IMR-90 (cell line): ENCODE results near the gene BFAR. TPM values are rescaled to one million over a fixed set of nuclear protein-coding genes. Genes with fewer than 3 reads are reported as not detected.

Experiments used
- ATAC-seq: fragments of 200-7000 bp; cut with Tn5 transposase; 2 replicates; pipeline ENCODE4 v1.9.1; 2020; ENCODE audit warnings: low read depth, mild to moderate bottlenecking, moderate library complexity
- BruUV-seq: library from RNA; stranded (reverse); fragments of 400-500 nt; replicated peaks from 2 replicates; lab custom pipeline; 2021; lab: Mats Ljungman, UMichigan
- CTCF ChIA-PET: fragments of 300-600 bp; formaldehyde crosslinking; extraction: SDS; loops from one replicate; lab custom pipeline; 2021; ENCODE audit warnings: antibody characterized with exemption; lab: Yijun Ruan, JAX
- POLR2A ChIA-PET: fragments of 300-600 bp; sonication (Branson Sonifier 250); formaldehyde crosslinking; loops from one replicate; lab custom pipeline; 2022; ENCODE audit warnings: antibody characterized with exemption; ENCODE audit not compliant: unreplicated experiment; lab: Charles Lee
- DNase-seq: peaks from one replicate; pipeline ENCODE4 v3.0.0; 2013
- H2AFZ ChIP-seq: replicated peaks from 2 replicates; pipeline ENCODE3; 2013; ENCODE audit warnings: low read length, mild to moderate bottlenecking; ENCODE audit not compliant: poor library complexity
- H2AK5ac ChIP-seq: 2 replicates; pipeline ENCODE4 v1.6.1; 2013; ENCODE audit warnings: low read depth, low read length, inconsistent platforms
- H2AK9ac ChIP-seq: replicated peaks from 2 replicates; pipeline ENCODE3; 2013; ENCODE audit warnings: mild to moderate bottlenecking, low read depth, low read length, moderate library complexity; ENCODE audit not compliant: poor library complexity
- H2BK120ac ChIP-seq: 2 replicates; pipeline ENCODE4 v1.6.1; 2013; ENCODE audit warnings: low read depth, low read length, inconsistent platforms
- H2BK15ac ChIP-seq: 3 replicates; pipeline ENCODE4 v1.6.1; 2013; ENCODE audit warnings: low read depth, low read length, inconsistent platforms
- H2BK20ac ChIP-seq: 2 replicates; pipeline ENCODE4 v1.6.1; 2013; ENCODE audit warnings: low read depth, mild to moderate bottlenecking, inconsistent platforms, low read length, moderate library complexity
- H2BK5ac ChIP-seq: 2 replicates; pipeline ENCODE4 v1.6.1; 2013; ENCODE audit warnings: mild to moderate bottlenecking, low read depth, low read length, inconsistent platforms; ENCODE audit not compliant: poor library complexity, severe bottlenecking
- H3K14ac ChIP-seq: replicated peaks from 2 replicates; pipeline ENCODE4 v1.6.1; 2013; ENCODE audit warnings: low read depth, low read length, inconsistent platforms
- H3K18ac ChIP-seq: 2 replicates; pipeline ENCODE4 v1.6.1; 2013; ENCODE audit warnings: low read depth, low read length, control low read depth
- H3K23ac ChIP-seq: 2 replicates; pipeline ENCODE4 v1.6.1; 2013; ENCODE audit warnings: low read depth, low read length, inconsistent platforms
- H3K27ac ChIP-seq: 2 replicates; pipeline ENCODE4 v1.5.1; 2013; ENCODE audit warnings: mild to moderate bottlenecking, control low read depth, low read length; ENCODE audit not compliant: insufficient read depth
- H3K27me3 ChIP-seq: 2 replicates; pipeline ENCODE4 v1.6.1; 2013; ENCODE audit warnings: low read length; ENCODE audit not compliant: control insufficient read depth, insufficient read depth
- H3K36me3 ChIP-seq: 2 replicates; pipeline ENCODE4 v1.6.1; 2013; ENCODE audit warnings: low read length, mixed read lengths; ENCODE audit not compliant: control insufficient read depth, insufficient read depth
- H3K4ac ChIP-seq: 2 replicates; pipeline ENCODE4 v1.6.1; 2013; ENCODE audit warnings: low read depth, low read length, inconsistent platforms
- H3K4me1 ChIP-seq: 2 replicates; pipeline ENCODE4 v1.6.1; 2013; ENCODE audit warnings: low read length, mixed read lengths; ENCODE audit not compliant: control insufficient read depth, insufficient read depth
- H3K4me2 ChIP-seq: 2 replicates; pipeline ENCODE4 v1.6.1; 2013; ENCODE audit warnings: low read depth, mild to moderate bottlenecking, control low read depth, low read length, moderate library complexity
- H3K4me3 ChIP-seq: 2 replicates; pipeline ENCODE4 v1.5.1; 2013; ENCODE audit warnings: low read depth, mild to moderate bottlenecking, control low read depth, low read length, moderate library complexity; ENCODE audit not compliant: insufficient read depth
- H3K56ac ChIP-seq: 2 replicates; pipeline ENCODE4 v1.6.1; 2013; ENCODE audit warnings: low read length, inconsistent platforms; ENCODE audit not compliant: insufficient read depth; ENCODE audit errors: extremely low read depth
- H3K79me1 ChIP-seq, 2 experiments: 2 replicates each; pipeline ENCODE4 v1.6.1; 2013; ENCODE audit warnings: low read length in 2 of 2, inconsistent platforms in 1 of 2, low read depth in 1 of 2
- H3K9ac ChIP-seq: 2 replicates; pipeline ENCODE4 v1.6.1; 2013; ENCODE audit warnings: low read depth, low read length, control low read depth
- H3K9me1 ChIP-seq: 2 replicates; pipeline ENCODE4 v1.6.1; 2013; ENCODE audit warnings: low read length, inconsistent platforms; ENCODE audit not compliant: insufficient read depth
- H3K9me3 ChIP-seq: 2 replicates; pipeline ENCODE4 v1.6.1; 2013; ENCODE audit warnings: low read length; ENCODE audit not compliant: control insufficient read depth, insufficient read depth
- H4K20me1 ChIP-seq: 2 replicates; pipeline ENCODE4 v1.6.1; 2013; ENCODE audit warnings: low read length, inconsistent platforms; ENCODE audit not compliant: insufficient read depth
- H4K5ac ChIP-seq: 2 replicates; pipeline ENCODE4 v1.6.1; 2013; ENCODE audit warnings: mild to moderate bottlenecking, low read depth, low read length, control low read depth
- H4K8ac ChIP-seq, 2 experiments: 2 replicates each; pipeline ENCODE4 v1.6.1; 2013; ENCODE audit warnings: low read depth in 2 of 2, low read length in 2 of 2, control low read depth in 1 of 2, inconsistent platforms in 1 of 2
- H4K91ac ChIP-seq: 2 replicates; pipeline ENCODE4 v1.6.1; 2013; ENCODE audit warnings: low read depth, low read length, inconsistent platforms; ENCODE audit not compliant: insufficient read depth
- CEBPB ChIP-seq: IDR thresholded peaks from 2 replicates; pipeline ENCODE4 v1.6.1; 2012; ENCODE audit warnings: low read depth, low read length, improper control_type of control experiment
- MAZ ChIP-seq: IDR thresholded peaks from 2 replicates; pipeline ENCODE4 v1.6.1; 2012; ENCODE audit warnings: low read depth, mild to moderate bottlenecking, low read length, improper control_type of control experiment, moderate library complexity, borderline replicate concordance
- WGBS, 2 experiments: methylation state at CpG; one replicate each; pipeline versions ENCODE4 v1.1.5 to v1.1.7; 2013; ENCODE audit warnings: missing lambda C conversion rate in 2 of 2; ENCODE audit not compliant: insufficient read length in 1 of 2; ENCODE audit errors: extremely low coverage in 2 of 2; 5-methylcytosine and 5-hydroxymethylcytosine counted together
- dilution Hi-C: fragments of 300-500 bp; cut with HindIII; formaldehyde crosslinking; loops from one replicate; pipeline ENCODE4 v1.14.3; 2018; ENCODE audit warnings: low sequenced_read_pairs; ENCODE audit not compliant: unreplicated experiment
- in situ Hi-C: fragments of 300-500 bp; cut with MboI; formaldehyde crosslinking; loops from 3 replicates; pipeline ENCODE4 v1.14.3; 2019; ENCODE audit warnings: low sequenced_read_pairs, inconsistent platforms, mixed read lengths
- intact Hi-C: fragments of 100-400 bp; cut with micrococcal nuclease; formaldehyde crosslinking; loops from 2 replicates; pipeline ENCODE4 v1.10.0; 2022
- polyA plus RNA-seq, 3 experiments: library from polyadenylated mRNA; depleted of rRNA; stranded (reverse); fragments of >200 nt; gene quantifications; 2 replicates each; pipeline ENCODE4 v1.2.3, GENCODE V29; 2012; ENCODE audit warnings: low replicate concordance in 1 of 3
- total RNA-seq: library from RNA; depleted of rRNA; stranded (reverse); fragments of >200 nt; gene quantifications from 2 replicates; pipeline ENCODE4 v1.2.3, GENCODE V29; 2012

The BFAR gene
- total and polyA plus RNA-seq, 2 of the 4 experiments (the other 2 are of a cell fraction) = 46.6 to 56.5 TPM

DNA sequence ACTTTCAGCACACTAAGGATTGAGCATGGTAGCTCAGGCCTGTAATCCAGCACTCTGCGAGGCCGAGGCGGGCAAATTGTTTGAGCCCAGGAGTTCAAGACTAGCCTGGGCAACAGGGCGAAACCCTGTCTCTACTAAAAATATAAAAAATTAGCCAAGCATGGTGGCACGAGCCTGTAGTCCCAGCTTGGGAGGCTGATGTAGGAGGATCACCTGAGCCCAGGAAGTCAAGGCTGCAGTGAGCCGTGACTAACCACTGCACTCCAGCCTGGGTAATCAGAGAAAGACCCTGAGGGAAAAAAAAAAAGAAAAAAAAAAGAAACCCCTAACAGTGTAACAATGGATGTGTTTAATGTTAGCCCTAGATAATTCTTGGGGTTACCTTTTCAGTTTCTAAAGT is 26.6 kb upstream of the BFAR start:
- no peak overlapping the region for H3K23ac ChIP-seq
- no peak overlapping the region for H4K91ac ChIP-seq
- H3K9me1 ChIP-seq = peaks cover 4% of the 10 kb centered on the region; the same call in 1 of the 2 replicates
- H2AFZ ChIP-seq = no peak overlapping the region
- no peak for TF ChIP-seq MAZ
- no peak for TF ChIP-seq CEBPB
- no peak overlapping the region for H3K4me3 ChIP-seq
- no peak overlapping the region for H2BK5ac ChIP-seq
- H3K36me3 ChIP-seq = peaks cover 50% of the 10 kb centered on the region
- H3K4ac ChIP-seq = no peak overlapping the region
- intact Hi-C loops = no loop called here
- H3K9me3 ChIP-seq = no peaks in the 10 kb centered on the region
- BruUV-seq = no TSS peak
- dilution Hi-C loops = no loop called here
- H3K4me1 ChIP-seq = no peaks in the 10 kb centered on the region
- WGBS, 2 experiments = no CpG with 5 or more reads among the region's 6 CpGs
- no peak overlapping the region for H3K9ac ChIP-seq
- H3K27me3 ChIP-seq = no peaks in the 10 kb centered on the region
- no peak overlapping the region for H2BK15ac ChIP-seq
- no peak for ATAC-seq
- no peak overlapping the region for H3K18ac ChIP-seq
- ChIA-PET POLR2A (no interaction called here), CTCF (interaction anchor here (0.6 to 1.1 kb wide), 3 partner anchors 20 to 328 kb away, joined by 3 to 5 read pairs (median 4); no protein-coding TSS in a partner anchor)
- no peak overlapping the region for H2AK9ac ChIP-seq
- no peak for DNase-seq
- no peaks in the 10 kb centered on the region for H4K20me1 ChIP-seq
- no peak overlapping the region for H4K5ac ChIP-seq
- H2BK120ac ChIP-seq = no peak overlapping the region
- H3K56ac ChIP-seq = no peak overlapping the region
- H3K14ac ChIP-seq = no peak overlapping the region
- H3K4me2 ChIP-seq = no peak overlapping the region
- H3K79me1 ChIP-seq = no peaks in the 10 kb centered on the region
- no peak overlapping the region for H4K8ac ChIP-seq
- no peak overlapping the region for H2AK5ac ChIP-seq
- in situ Hi-C loops = no loop called here
- no peak overlapping the region for H2BK20ac ChIP-seq
- H3K27ac ChIP-seq = no peak overlapping the region
